Activated T-cell treated with anti-CD3 and anti-CD28 coated beads, Interleukin-2, amount 50 U/mL, for 72 hours (primary cell): ENCODE measurements around the gene KRTAP19-2. TPM values are rescaled to one million over a fixed set of nuclear protein-coding genes. Genes with fewer than 3 reads are reported as not detected.
"Not testable (repeated sequence)": the region's sequence is repeated elsewhere in the genome, so short reads cannot be mapped to it uniquely, and the experiment has no call there.

Experiments
- ATAC-seq, 2 donors: fragments of 150-1000 bp; cut with Tn5 transposase; replicated peaks in 1 of 2; 2 replicates each; pipeline ENCODE4 v1.10.0; 2021; ENCODE audit warnings: moderate library complexity in 2 of 2, mild to moderate bottlenecking in 1 of 2
- DNase-seq, 2 donors: peaks; one replicate each; pipeline ENCODE4 v3.0.0; 2021 to 2022; ENCODE audit warnings: mixed read lengths in 1 of 2
- H3K27ac Mint-ChIP-seq: one replicate; pipeline ENCODE4 v1.8.0; 2022; ENCODE audit warnings: mild to moderate bottlenecking, moderate library complexity, mixed read lengths
- H3K27me3 Mint-ChIP-seq: one replicate; pipeline ENCODE4 v1.8.0; 2022; ENCODE audit warnings: low read depth, mixed read lengths
- H3K36me3 Mint-ChIP-seq, 2 donors: one replicate each; pipeline ENCODE4 v1.8.0; 2022; ENCODE audit warnings: mixed read lengths in 2 of 2, mild to moderate bottlenecking in 1 of 2; ENCODE audit not compliant: insufficient read depth in 2 of 2
- H3K4me1 Mint-ChIP-seq: one replicate; pipeline ENCODE4 v1.8.0; 2022; ENCODE audit warnings: low read depth, mixed read lengths
- H3K4me3 Mint-ChIP-seq, 2 donors: one replicate each; pipeline ENCODE4 v1.8.0; 2022; ENCODE audit warnings: mild to moderate bottlenecking in 2 of 2, mixed read lengths in 2 of 2, moderate library complexity in 2 of 2
- H3K9me3 Mint-ChIP-seq, 2 donors: one replicate each; pipeline ENCODE4 v1.8.0; 2022; ENCODE audit warnings: mixed read lengths in 2 of 2
- total RNA-seq, 2 donors: library from RNA; stranded (reverse); gene quantifications; one replicate each; pipeline ENCODE4 v1.2.3, GENCODE V29; 2022

KRTAP19-2 gene, protein sequence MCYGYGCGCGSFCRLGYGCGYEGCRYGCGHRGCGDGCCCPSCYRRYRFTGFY
- total RNA-seq, result not detected

DNA sequence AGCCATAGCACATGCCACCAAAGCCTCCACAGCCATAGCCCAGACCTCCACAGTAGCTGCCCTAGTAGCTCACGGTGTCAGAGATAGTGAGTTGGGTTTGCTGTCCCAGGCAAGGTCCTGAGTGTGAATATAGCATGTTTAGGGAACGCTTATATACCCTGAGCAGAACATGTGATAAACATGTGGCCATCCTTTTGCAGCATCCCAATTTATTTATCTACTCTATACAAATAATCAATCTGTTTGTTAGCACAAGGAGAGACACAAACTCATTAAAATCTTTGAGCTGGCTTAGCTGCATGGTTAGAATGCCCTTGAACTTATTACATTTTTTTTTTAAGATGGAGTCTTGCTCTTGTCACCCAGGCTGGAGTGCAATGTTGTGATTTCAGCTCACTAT, at the start of gene KRTAP19-2:
TSS of gene KRTAP19-2 (minus strand) at position 101 of the 400 bp plus-strand sequence. CDS start at position 13, 88 bp downstream.
- Mint-ChIP-seq H3K4me3 (no peak within 1 kb of the TSS), H3K27ac (no peak within 1 kb of the TSS), H3K9me3 (peaks cover 5 to 8% of the 10 kb centered on the region in 2 donors), H3K36me3 (no peaks in the 10 kb centered on the region), H3K4me1 (no peaks in the 10 kb centered on the region), H3K27me3 (no peaks in the 10 kb centered on the region)
- DNase-seq (no peak), ATAC-seq (no peak)

DNA sequence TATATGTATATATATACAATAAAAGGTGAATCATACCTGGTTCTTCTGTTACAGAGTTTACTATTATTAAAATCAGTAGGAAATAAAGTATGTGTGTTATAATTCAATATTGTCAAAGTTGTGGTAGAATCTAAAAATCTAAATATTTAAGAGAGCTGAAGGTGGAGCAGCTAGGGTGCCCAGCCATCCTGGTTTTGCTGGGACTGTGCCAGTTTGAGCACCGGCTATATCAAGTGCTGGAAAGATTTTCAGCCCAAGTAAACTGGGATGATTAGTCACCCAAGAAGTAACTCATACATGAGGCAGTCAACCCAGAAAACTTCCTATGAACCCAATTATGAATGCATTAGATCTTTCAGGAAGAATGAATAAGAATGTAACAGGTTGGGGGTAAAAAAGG, 31.6 kb upstream of the KRTAP19-2 start:
- no peaks in the 10 kb centered on the region for H3K4me1 Mint-ChIP-seq
- no peak for DNase-seq
- H3K4me3 Mint-ChIP-seq, result no peak overlapping the region
- H3K27me3 Mint-ChIP-seq, result no peaks in the 10 kb centered on the region
- peaks cover 0 to 5% of the 10 kb centered on the region in 2 donors for H3K9me3 Mint-ChIP-seq
- H3K36me3 Mint-ChIP-seq, result no peaks in the 10 kb centered on the region
- no peak for ATAC-seq
- H3K27ac Mint-ChIP-seq, result no peak overlapping the region

DNA sequence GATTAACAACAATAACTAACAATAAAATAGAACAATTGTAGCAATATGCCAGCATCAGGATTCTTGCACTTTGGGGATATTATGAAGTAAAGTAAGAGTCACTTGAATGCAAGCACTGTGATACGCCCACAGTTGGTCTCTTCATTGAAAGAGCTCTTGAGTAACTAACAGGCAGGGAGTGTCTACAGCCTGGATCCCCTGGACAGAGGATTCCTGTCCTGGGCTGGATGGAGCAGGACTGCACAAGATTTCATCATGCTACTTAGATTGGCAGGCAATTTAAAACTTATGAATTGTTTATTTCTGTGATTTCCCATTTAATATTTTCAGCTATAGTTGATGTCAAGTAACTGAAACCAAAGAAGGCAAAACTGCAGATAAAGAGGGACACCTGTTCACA, 28.4 kb upstream of the KRTAP19-2 start:
- DNase-seq (no peak), ATAC-seq (no peak)
- Mint-ChIP-seq H3K36me3 (no peaks in the 10 kb centered on the region), H3K4me3 (no peak overlapping the region), H3K27me3 (no peaks in the 10 kb centered on the region), H3K4me1 (no peaks in the 10 kb centered on the region), H3K27ac (no peak overlapping the region), H3K9me3 (peaks cover 0 to 3% of the 10 kb centered on the region in 2 donors)

DNA sequence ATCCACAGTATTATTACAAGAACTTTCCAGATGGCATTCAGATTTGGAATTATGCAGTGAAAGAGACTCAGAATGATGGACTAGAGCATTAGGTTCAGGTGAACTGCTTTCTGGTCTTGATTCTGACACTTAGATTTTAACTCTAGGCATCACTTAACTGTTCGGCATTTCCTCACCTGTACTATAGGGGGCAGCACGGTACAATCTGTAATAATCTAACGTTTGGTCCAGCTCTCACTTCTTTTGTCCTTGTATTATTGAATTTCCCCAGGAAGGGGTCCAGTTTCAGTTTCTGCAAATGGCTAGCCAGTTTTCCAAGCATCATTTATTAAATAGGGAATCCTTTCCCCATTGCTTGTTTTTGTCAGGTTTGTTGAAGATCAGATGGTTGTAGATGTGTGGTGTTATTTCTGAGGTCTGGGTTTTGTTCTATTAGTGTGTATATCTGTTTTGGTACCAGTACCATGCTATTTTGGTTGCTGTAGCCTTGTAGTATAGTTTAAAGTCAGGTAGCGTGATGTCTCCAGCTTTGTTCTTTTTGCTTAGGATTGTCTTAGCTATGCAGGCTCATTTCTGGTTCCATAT, 18.5 kb upstream of the KRTAP19-2 start:
- peak; percentile 1 to 13 for DNase-seq
- not testable (repeated sequence) for H3K4me3 Mint-ChIP-seq, H3K27ac Mint-ChIP-seq, ATAC-seq, H3K36me3 Mint-ChIP-seq, H3K4me1 Mint-ChIP-seq, H3K9me3 Mint-ChIP-seq
- H3K27me3 Mint-ChIP-seq, result peaks cover 11% of the 10 kb centered on the region

DNA sequence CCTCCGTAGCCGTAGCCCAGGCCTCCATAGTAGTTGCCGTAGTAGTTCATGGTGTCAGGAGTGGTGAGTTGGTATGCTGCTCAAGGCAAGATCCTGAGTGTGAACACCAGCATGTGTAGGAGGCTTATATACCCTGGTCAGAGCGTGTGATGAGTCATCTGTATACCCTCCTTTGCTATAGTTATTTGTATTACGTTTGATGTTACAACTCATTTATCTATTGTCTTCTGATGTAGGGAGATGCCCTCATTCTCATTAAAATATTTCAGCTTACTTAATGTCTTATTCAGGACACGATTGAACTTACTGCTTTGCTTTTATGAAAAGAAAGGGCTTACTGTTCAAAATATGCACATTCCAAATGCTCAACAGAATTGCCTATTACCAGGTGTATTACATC, 14.8 kb upstream of the KRTAP19-2 start, which contains the start of gene KRTAP19-5:
TSS of gene KRTAP19-5 (minus strand) at position 101 of the 400 bp plus-strand sequence. CDS start at position 50, 51 bp downstream.
- no peaks in the 10 kb centered on the region for H3K36me3 Mint-ChIP-seq
- no peaks in the 10 kb centered on the region for H3K9me3 Mint-ChIP-seq
- H3K4me1 Mint-ChIP-seq, result no peaks in the 10 kb centered on the region
- peaks cover 9% of the 10 kb centered on the region for H3K27me3 Mint-ChIP-seq
- DNase-seq (no peak), ATAC-seq (no peak)
- no peak within 1 kb of the TSS for H3K27ac Mint-ChIP-seq
- no peak within 1 kb of the TSS for H3K4me3 Mint-ChIP-seq

DNA sequence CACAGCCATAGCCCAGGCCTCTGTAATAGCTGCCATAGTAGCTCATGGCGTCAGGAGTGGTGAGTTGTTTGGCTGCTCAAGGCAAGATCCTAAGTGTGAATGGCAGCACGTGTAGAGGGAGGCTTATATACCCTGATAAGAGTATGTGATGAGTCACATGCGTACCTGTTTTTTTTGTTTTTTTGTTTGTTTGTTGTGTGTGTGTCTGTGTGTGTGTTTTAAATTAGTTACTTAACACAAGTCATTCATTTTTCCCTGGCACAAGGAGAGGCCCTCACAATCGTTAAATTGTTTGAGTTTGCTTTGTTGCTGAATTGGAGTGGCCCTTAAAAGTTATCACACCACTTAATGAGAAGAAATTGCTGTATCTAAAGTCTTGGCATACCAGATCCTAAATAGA, 9.8 kb upstream of the KRTAP19-2 start, which contains the start of gene KRTAP19-4:
TSS of gene KRTAP19-4 (minus strand) at position 101 of the 400 bp plus-strand sequence. CDS start at position 46, 55 bp downstream.
- ATAC-seq (no peak), DNase-seq (no peak)
- H3K36me3 Mint-ChIP-seq, result no peaks in the 10 kb centered on the region
- H3K27me3 Mint-ChIP-seq, result no peaks in the 10 kb centered on the region
- H3K9me3 Mint-ChIP-seq, result no peaks in the 10 kb centered on the region
- no peak within 1 kb of the TSS for H3K27ac Mint-ChIP-seq
- H3K4me3 Mint-ChIP-seq, result no peak within 1 kb of the TSS
- H3K4me1 Mint-ChIP-seq, result no peaks in the 10 kb centered on the region

DNA sequence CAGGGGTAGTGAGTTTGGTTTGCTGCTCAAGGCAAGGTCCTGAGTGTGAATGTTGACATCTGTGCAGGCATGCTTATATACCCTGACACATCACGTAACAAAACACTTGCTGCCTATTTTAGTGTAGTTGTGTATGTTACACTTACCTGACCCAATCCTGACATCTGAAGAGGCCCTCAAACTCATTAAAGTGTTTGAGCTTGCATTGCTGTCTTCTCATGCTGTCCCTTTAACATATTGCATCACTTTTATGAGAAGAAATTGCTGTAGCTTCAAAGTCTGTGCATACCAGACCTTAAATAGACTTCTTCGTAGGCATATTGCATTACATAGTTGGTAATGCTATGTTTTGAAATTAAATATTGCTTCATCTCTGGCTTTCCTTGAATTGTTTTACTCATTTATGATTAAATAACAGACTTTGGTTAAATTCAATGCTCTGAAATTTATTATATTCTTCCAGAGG, 4.8 kb upstream of the KRTAP19-2 start, which contains the start of gene KRTAP19-3:
TSS of gene KRTAP19-3 (minus strand) at position 51 of the 466 bp plus-strand sequence. CDS start 56 bp downstream, outside the sequence.
- H3K27ac Mint-ChIP-seq, result no peak within 1 kb of the TSS
- no peak within 1 kb of the TSS for H3K4me3 Mint-ChIP-seq
- H3K36me3 Mint-ChIP-seq, result no peaks in the 10 kb centered on the region
- DNase-seq (no peak), ATAC-seq (no peak)
- H3K9me3 Mint-ChIP-seq, result peaks cover 2 to 4% of the 10 kb centered on the region in 2 donors
- no peaks in the 10 kb centered on the region for H3K27me3 Mint-ChIP-seq
- no peaks in the 10 kb centered on the region for H3K4me1 Mint-ChIP-seq

DNA sequence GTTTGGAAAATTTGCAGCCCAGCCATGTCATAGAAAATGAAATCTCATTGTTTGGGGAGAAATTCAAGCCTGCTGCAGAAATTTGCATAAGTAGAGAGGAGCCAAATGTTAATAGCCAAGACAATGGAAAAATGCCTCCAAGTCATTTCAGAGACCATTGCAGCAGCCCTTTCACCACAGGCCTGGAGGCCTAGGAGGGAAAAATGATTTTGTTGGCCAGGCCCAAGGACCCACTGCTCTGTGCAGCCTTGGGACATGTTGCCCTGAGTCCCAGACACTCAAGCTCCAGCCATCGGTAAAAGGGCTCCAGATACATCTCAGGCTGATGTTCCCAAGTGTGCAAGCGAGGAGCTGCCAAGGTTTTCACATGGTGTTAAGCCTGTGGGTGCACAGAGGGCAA, 1.1 kb downstream of the KRTAP19-2 start:
- no peak for DNase-seq
- Mint-ChIP-seq H3K36me3 (no peaks in the 10 kb centered on the region), H3K4me1 (no peaks in the 10 kb centered on the region), H3K4me3 (no peak overlapping the region), H3K27ac (no peak overlapping the region), H3K9me3 (peaks cover 5 to 8% of the 10 kb centered on the region in 2 donors), H3K27me3 (no peaks in the 10 kb centered on the region)
- no peak for ATAC-seq

DNA sequence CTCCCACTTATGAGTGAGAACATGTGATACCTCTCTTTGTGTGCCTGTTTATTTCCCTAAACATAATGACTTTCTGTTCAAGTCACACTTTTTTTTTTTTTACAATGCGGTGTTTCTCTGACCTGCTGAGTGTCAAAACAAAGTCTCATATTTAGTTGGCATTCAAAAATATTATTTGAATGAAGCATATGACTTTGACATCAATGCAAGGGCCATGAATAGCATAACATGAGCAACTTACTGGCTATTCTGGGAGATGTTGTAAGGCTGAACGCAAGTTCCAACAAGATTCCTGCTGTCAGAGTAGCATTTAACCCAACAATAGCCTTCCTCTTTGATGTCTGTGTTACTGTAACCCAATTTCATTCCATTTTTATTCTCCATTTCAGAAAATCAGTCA, 5.1 kb downstream of the KRTAP19-2 start:
- no peak for DNase-seq
- no peaks in the 10 kb centered on the region for H3K36me3 Mint-ChIP-seq
- no peaks in the 10 kb centered on the region for H3K27me3 Mint-ChIP-seq
- no peaks in the 10 kb centered on the region for H3K4me1 Mint-ChIP-seq
- H3K27ac Mint-ChIP-seq, result no peak overlapping the region
- no peak for ATAC-seq
- peaks cover 4% of the 10 kb centered on the region in 2 donors for H3K9me3 Mint-ChIP-seq
- no peak overlapping the region for H3K4me3 Mint-ChIP-seq

DNA sequence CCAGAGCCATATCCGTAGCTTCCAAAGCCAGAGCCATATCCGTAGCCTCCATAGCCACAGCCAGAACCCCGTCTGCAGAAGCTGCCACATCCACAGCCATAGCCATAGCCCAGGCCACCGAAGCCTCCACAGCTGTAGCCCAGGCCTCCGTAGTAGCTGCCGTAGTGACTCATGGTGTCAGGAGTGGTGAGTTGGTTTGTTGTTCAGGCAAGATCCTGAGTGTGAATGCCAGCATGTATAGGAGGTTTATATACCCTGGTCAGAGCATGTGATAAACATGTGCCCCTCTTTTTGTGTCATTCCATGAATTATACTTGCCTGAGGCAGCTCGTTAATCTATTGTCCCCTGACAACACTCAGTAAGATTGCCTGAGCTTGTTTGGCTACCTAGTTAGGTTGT, 7.1 kb downstream of the KRTAP19-2 start, which contains the start of gene KRTAP19-1:
TSS of gene KRTAP19-1 (minus strand) at position 223 of the 400 bp plus-strand sequence. CDS start at position 173, 50 bp downstream.
- H3K4me3 Mint-ChIP-seq, result no peak within 1 kb of the TSS
- DNase-seq, result no peak
- no peaks in the 10 kb centered on the region for H3K36me3 Mint-ChIP-seq
- no peaks in the 10 kb centered on the region for H3K9me3 Mint-ChIP-seq
- peaks cover 6% of the 10 kb centered on the region for H3K27me3 Mint-ChIP-seq
- ATAC-seq, result no peak
- H3K27ac Mint-ChIP-seq, result no peak within 1 kb of the TSS
- H3K4me1 Mint-ChIP-seq, result no peaks in the 10 kb centered on the region

DNA sequence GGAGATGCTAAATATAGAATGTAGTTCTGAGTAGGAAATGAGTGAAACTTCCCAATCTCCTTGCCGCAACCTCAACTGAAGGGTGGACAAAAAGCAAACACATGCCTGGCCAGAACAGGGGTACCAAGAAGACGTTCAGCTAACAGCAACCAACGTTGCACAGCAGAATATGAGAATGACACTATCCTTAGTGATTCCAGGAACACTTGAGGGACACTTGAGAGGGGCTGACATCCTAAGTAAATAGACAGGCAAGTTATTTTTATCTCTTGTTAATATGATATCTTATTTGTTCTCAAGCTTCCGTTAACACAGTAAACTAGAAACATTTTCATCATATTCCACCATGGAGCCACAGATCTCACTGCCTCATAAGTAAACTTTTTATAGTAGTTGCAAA, 8.0 kb downstream of the KRTAP19-2 start:
- no peaks in the 10 kb centered on the region for H3K36me3 Mint-ChIP-seq
- DNase-seq, result no peak
- H3K4me3 Mint-ChIP-seq, result no peak overlapping the region

DNA sequence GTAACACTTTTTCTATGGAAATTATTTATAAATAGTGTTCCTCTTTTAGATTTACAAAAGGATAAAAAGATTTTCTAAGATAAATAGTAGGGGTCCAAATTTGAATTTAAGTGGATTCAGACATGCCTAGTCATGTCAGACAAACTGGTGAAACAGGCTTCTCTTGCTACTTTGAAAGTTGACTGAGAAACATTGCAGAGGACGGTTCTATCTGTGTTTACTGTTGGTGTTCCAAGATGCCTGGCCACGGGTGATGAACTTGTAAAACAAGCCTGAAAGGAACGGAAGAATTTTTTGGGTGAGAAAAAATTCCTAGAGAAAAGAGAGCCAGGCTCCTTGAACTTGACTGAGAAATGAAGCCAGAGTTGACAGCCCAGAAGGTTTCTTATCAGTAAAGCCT, 9.2 kb downstream of the KRTAP19-2 start:
- no peaks in the 10 kb centered on the region for H3K9me3 Mint-ChIP-seq
- H3K4me1 Mint-ChIP-seq, result no peaks in the 10 kb centered on the region
- no peak overlapping the region for H3K27ac Mint-ChIP-seq
- no peaks in the 10 kb centered on the region for H3K36me3 Mint-ChIP-seq
- DNase-seq (no peak), ATAC-seq (no peak)
- peaks cover 6% of the 10 kb centered on the region for H3K27me3 Mint-ChIP-seq
- H3K4me3 Mint-ChIP-seq, result no peak overlapping the region

More for the DNA sequence above, 8.0 kb downstream of the KRTAP19-2 start:
- Mint-ChIP-seq H3K27me3 (peaks cover 6% of the 10 kb centered on the region), H3K4me1 (no peaks in the 10 kb centered on the region), H3K27ac (no peak overlapping the region), H3K9me3 (no peaks in the 10 kb centered on the region)
- ATAC-seq, result no peak

DNA sequence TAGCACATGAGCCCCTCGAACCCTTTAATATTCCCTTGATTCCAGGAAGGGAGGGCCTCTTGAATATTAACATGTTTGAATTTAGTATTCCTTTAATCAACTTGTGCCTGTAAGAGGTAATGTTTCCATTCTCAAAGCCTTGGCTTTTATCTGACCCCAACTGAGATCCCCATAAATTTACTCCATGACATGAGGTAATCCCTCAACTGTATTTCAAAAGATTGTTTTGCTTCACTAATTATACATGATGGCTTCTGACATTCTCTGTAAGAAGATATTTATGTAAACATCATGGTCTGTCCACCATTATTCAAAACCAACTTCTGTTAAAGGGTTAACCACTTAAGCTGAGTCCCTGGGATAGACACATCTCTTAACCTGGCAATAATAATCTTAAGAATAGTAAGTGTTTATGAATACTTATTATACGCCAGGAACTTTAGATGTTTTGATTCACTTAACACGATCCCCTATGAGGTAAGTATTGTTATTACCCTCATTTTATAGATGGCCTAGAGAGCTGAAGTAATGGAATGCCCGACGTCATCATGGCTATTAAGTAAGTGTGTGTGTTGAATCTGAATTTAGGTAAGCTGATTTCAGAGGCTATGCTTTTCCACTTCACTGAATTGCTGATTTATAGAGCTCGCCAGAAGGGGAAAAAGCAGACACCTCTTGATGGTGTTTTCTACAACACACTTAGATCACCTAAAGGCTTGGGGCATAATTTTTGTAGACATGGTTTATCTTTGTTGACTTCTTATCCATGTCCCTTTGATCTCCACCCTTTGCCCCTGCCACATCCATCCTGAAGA, 18.1 kb downstream of the KRTAP19-2 start:
- Mint-ChIP-seq H3K27me3 (peaks cover 6% of the 10 kb centered on the region), H3K4me1 (no peaks in the 10 kb centered on the region), H3K36me3 (no peaks in the 10 kb centered on the region), H3K27ac (no peak overlapping the region), H3K4me3 (no peak overlapping the region), H3K9me3 (no peaks in the 10 kb centered on the region)
- DNase-seq (no peak), ATAC-seq (no peak)
